Stimulated activated CD4-positive, alpha-beta T cell treated with anti-CD3 and anti-CD28 coated beads, TNF-alpha, amount 100 ng/mL, for 1 hour (primary cell): ENCODE measurements around the gene NME3.

ENCODE experiments used
- DNase-seq, 3 donors: peaks; one replicate each; pipeline ENCODE4 v3.0.0-alpha.2; 2020; ENCODE audit warnings: low read depth in 3 of 3, low spot score in 1 of 3

Gene NME3

DNA sequence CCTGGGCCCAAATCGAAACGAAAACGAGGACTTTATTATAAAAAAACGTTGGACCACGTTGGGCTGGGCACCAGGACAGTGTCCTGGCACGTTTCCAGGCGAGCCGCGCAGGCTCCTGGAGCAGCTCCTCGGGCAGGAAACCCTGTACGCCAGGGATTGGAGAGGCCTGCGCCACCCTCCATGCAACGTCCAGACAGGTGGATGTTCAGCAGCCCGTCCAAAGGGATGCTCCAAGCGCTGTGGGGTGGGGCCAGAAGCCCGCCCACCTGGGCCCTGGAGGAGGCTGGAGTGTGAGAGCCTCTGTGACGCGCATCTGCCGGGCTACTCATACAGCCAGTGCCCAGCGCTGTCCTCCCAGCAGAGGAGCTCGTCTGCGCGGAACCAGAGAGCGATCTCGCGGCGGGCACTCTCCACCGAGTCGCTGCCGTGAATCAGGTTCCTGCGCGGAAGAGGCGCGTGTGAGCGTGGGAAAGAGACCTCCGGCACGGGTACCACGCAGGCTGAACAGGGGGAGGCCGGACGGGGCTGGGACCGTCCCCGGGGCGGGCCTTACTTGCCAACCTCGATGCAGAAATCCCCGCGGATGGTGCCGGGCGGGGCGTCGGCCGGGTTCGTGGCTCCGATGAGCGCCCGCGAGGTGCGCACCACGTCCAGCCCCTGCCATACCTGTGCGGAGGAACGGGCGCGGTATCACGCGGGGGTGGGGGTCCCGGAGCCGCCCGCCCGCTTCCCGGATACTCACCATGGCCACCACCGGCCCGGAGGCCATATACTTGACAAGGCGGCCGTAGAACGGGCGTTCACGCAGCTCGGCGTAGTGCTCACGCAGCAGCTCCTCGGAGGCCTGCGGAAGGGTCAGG is 785 bp downstream of the NME3 start:
- peak in 1 of 3 donors; percentile 55 for DNase-seq

DNA sequence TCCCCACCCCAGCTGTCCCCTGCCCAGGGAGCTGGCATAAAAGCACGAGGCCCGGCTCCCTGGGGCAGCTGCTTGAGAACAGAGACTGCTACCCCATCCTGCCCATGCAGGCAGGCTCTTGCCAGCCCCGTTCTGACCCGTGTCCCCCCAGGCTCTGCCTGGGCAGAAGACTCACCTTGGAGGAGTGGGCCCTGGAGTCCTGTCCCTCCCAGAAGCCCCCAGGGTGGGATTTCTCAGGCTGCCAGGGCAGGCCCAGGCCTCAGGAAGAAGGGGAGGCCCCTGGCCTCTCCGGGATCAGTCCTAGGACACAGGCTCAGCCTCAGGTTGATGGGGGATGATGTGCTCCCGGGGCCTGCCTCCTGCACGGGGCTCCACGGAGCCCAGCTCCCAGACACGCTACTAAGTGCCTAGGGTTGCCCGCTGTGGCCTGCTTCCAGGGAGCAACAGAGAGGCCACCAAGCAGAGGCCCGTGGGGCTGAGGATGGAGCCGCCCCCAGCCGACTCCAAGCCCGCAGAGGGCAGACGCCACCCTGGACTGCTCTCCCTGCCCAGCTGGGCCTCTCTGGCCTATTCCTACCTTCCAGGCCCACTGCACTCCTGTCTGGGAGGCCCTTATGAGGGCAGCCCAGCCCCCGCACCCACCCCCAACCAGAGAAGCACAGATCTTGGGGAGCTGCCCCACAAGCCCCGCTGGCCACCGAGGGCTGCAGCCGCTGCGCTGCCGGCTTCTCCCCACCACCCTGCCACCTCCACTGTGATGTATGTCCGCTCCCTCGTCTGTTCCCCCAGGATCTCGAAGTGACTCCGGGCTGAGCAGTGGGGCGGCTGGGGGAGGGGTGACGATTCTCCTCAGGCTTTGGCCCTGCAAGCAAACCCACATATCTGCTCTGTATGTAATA is 1.7 kb downstream of the NME3 start:
- DNase-seq: no peak

DNA sequence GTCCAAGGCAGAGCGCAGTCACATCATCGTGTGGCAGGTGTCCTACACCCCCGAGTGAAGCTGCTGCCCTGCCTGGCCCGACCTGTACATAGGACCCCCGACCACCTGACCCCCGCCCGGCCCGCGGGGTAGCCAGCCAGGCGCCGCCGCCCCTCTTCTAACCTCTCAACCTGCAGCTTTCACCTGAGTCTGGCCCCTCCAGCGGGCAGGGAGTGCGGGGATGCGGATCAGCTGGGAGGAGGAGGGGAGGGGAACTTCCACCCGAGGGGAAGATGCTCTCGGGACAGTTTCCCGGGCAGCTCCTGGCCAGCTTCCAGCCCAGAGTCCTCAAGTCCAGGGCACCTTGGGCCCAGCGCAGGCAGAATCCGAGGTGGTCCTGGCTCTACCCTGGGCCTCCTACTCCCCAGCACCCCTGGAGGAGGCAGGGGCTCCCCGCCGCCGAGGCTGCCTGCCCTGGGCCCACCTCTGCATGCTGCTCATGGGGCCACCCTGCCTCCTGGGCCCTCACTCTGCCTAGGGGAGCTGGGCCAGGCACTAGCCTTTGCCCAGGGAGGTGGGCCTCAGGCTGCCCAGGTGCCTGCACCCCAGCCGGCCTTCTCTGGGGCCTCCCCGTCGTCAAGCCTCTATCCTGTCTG is 2.5 kb downstream of the NME3 start:
- no peak for DNase-seq

DNA sequence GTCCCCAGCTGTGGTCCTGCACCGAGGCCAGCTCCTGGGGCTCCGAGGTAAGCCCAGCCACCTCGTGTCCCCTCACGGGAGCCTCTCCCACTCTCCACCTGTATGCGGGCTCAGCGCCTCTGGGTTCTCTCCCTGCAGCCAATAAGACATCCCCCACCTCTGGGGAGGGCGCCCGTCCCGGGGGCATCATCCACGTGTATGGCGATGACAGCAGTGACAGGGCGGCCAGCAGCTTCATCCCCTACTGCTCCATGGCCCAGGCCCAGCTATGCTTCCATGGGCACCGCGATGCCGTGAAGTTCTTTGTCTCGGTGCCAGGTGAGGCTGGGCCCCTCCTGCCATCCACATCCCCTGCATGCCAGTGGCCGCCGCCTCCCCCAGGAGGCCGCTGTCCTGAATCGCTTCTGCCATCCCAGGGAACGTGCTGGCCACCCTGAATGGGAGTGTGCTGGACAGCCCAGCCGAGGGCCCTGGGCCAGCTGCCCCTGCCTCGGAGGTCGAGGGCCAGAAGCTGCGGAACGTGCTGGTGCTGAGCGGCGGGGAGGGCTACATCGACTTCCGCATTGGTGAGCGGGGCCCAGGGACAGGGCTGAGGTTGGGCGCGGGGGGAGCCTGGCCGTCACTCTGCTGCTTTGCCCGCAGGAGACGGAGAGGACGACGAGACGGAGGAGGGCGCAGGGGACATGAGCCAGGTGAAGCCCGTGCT is 3.1 kb downstream of the NME3 start:
- DNase-seq: no peak

DNA sequence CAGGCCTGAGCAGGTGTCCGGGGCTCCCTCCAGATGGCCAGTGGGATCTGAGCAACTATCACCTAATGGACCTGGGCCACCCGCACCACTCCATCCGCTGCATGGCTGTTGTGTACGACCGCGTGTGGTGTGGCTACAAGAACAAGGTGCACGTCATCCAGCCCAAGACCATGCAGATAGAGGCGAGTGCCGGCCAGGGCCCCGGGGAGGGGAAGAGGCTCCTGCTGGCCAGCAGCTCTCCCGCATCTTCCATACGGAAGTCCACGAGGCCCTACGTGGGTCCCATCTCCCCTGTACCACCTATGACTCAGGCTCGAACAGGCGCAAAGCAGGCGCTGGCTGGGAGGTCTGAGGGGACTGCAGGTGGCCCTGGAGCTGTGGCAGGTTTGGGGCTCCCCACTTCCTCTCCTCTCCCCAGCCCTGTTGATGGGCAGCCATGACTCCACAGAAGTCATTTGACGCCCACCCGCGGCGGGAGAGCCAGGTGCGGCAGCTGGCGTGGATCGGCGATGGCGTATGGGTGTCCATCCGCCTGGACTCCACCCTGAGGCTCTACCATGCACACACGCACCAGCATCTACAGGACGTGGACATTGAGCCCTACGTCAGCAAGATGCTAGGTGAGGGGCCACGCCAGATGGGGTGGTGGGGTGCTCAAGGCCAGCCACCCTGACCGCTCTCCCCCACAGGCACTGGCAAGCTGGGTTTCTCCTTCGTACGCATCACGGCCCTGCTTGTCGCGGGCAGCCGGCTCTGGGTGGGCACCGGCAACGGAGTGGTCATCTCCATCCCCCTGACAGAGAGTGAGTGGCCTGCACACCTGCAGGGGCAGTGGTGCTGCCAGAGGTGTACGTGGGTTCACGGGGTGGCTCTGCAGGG is 4.0 kb downstream of the NME3 start:
- DNase-seq: no peak

DNA sequence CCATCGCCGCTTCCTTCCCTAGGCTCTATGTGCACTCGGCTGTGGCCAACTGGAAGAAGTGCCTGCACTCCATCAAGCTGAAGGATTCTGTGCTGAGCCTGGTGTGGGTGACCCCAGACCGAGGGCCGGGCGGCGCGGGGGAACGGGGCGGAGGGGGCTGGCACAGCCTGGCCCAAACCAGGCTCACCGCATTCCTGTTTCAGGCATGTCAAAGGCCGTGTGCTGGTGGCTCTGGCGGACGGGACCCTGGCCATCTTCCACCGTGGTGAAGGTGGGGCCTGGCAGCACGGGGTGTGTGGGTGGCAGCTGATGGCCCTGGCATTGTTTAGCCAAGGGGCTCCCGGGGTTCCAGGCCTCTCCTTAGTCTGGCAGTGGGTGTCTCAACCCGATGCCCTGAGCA is 4.6 kb downstream of the NME3 start:
- DNase-seq: no peak

DNA sequence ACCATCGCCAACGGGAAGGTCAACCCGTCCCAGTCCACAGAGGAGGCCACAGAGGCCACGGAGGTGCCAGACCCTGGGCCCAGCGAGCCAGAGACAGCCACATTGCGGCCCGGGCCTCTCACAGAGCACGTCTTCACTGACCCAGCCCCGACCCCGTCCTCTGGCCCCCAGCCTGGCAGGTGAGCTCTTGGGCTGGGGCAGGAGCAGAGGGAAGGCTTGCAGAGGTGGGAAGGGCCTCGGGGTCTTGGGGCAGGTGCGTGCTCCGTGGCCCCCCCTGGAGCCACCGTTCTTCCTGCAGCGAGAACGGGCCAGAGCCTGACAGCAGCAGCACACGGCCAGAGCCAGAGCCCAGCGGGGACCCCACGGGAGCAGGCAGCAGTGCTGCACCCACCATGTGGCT is 5.1 kb downstream of the NME3 start:
- no peak for DNase-seq

DNA sequence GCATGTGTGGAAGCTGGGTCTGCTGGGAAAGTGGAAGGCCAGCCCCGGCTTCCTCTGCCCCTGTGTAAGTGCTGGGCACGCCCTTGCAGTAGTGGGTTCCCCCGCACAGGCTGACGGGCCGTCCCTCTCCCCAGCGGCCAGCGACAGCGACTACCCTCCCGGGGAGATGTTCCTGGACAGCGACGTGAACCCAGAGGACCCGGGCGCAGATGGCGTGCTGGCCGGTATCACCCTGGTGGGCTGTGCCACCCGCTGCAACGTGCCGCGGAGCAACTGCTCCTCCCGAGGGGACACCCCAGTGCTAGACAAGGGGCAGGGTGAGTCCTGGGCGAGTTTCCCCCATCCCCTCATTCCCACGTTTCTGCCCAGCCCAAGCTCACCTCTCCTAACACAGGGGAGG is 5.5 kb downstream of the NME3 start:
- DNase-seq: no peak

DNA sequence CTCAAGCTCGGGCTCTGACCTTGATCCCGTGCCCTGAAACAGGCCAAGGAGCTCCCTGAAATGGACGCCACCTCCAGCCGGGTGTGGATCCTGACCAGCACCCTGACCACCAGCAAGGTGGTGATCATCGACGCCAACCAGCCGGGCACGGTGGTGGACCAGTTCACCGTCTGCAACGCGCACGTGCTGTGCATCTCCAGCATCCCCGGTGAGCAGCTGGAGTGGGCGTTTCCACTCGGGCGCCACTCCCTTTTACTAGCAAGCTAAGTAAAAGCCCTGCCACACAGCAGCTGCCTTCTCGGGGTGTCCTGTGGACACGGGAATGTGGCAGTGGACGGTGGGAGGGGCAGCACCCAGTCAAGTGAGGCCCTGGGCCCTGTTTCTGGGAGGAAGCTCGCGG is 6.4 kb downstream of the NME3 start:
- no peak for DNase-seq

DNA sequence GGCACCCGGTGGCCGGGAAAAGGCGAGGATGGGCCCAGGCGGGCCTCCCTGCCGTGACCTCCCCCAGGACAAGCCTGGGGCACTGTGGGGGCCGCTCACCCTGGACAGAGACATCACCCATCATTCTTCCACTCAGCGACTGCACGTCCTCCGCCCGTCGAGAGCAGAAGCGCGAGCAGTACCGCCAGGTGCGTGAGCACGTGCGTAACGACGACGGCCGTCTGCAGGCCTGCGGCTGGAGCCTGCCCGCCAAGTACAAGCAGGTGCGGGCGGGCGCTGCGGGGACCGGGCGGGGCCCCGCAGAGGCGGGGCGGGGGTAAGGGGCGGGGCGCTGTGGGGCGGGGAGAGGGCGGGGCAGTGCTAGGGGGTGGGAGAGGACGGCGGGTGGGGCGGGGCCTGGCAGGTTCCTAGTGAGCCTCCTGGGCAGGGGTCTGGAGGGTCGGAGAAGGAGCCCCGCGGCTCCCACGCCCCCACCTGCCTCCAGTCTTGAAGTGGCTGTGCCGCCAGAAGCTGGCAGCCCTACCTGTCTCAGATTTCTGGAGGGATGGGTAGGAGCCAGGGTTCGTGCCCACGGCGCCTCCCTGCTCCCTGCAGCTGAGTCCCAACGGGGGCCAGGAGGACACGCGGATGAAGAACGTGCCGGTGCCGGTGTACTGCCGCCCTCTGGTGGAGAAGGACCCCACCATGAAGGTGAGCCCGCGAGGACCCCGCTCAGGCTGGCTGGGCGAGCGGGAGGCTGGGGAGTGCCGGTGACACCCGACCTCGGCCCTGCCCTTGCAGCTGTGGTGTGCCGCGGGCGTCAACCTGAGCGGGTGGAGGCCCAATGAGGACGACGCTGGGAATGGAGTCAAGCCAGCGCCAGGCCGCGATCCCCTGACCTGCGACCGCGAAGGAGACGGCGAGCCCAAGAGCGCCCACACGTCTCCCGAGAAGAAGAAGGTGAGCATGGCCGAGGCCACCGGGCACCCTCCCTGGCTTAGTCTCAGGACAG is 7.5 kb downstream of the NME3 start:
- no peak for DNase-seq

DNA sequence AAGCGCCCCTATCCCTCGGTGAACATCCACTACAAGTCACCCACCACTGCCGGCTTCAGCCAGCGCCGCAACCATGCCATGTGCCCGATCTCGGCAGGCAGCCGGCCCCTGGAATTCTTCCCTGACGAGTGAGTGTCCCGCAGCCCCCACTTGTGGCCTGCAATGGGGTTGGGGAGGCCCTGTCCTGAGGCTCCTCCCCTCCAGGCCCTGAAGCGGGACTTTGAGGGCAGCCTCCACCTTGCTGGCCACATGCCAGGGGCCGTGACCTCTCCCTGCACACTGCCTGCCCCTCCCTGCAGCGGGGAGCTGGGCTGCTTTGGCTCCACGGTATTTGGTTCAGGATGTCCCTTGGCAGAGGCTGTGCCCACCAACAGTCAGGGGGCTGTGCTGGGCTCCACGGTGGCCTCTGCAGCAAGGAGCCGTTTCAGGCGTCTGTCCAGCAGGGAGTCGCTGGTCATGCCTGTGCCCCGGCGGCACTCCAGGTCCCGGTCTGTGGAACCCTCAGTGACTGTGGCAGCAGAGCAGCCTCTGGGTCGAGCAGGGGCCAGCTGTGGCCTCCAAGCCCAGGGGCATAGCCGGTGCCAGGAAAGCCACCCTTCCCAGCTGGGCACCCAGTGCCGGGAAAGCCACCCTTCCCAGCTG is 8.3 kb downstream of the NME3 start:
- no peak for DNase-seq

DNA sequence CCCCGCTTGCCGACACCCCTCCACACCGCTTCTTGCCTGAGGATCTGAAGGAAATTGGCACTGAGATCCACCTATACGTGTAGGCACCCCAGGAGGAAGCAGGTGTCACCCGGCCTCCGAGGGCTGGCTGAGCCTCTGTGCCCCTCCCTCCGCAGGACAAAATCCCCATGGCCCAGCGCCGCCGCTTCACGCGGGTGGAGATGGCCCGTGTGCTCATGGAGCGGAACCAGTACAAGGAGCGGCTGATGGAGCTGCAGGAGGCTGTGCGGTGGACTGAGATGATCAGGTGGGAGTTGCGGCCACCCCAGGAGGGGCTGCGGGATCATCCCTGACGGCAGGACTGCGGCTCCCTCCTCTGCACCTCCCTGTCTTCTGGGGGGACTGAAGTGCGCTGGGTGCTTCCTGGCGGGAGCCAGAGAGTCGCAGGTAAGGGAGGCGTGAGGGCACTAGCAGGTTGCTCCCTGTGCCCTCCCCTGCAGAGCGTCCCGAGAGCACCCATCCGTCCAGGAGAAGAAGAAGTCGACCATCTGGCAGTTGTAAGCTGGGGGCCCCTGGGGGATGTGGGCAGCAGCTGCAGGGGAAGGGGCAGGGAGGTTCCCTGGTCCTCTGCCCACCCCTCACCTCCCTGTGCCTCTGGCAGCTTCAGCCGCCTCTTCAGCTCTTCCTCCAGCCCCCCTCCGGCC is 9.0 kb downstream of the NME3 start:
- no peak for DNase-seq

DNA sequence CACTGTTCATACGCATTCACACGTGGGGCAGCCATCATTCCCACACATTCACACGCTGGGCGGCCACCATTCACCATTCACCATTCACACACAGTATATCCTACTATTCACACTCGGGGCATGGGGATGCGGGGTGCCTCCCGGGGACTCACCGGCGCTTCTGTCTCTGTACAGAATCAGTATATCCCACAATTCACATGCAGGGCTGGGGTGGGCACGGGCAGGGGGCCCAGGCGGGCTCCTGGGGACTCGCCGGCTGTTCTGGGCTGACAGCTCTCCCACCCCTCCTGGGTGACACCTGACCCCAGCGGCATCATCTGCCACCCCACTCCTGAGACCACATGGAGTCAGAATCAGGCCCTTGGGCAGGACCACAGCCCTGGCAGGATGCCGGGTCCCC is 9.6 kb downstream of the NME3 start:
- DNase-seq: no peak

DNA sequence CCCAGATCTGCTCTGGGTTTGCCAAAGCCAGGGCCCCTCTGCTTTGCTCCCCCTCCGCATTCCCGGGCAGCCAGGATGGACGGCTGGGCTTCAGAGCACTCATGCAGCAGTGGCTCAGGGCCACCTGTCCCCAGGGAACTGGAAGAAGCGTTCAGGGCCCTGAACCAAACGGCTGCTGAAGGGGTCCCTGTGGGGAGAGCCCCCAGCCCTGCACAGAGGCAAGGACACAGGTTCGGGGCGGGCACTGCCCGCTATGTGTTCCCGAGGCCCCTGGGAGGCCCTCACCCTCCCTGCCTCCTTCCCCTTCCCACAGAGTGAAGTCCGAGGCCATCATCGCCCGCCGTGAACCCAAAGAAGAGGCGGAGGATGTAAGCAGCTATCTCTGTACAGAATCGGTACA is 10.4 kb downstream of the NME3 start:
- no peak for DNase-seq

DNA sequence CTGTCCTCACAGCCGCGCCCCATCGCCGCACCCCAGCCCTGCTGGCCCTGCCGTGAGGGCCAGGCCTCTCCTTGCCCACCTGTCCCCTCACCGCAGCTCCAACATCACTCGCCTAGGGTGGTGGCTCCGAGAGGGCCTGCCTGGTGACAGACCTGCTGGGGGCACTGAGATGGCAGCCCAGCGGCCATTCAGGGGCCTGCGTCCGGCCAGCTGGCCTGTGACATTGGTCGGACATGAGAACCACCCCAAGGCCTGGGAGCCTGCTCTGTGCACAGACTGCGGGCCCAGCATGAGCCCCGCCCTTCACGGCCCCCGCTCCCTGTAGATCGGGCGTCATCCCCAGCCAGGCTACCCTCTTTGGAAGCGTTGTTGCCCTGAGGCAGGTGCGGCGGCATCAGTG is 11.8 kb downstream of the NME3 start:
- no peak for DNase-seq

DNA sequence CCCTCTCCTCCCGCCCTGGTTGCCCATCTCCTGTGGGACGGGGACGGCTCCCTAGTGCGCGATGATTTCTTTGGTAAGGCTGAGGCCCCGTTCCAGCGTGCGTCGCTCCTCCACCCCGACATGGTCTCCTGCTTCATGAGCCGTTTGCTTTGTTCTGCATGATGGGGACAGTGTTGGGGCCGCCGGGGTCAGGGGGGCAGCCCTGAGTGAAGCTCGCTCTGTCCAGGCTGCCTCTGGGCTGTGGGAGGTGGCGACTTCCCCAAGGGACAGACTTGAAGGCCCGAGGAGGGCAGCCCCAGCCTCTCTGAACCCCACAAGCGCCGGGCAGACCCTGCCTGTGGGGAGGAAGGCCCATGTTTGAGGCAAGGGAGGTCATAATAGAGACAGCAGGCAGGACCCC is 12.4 kb downstream of the NME3 start:
- no peak for DNase-seq

DNA sequence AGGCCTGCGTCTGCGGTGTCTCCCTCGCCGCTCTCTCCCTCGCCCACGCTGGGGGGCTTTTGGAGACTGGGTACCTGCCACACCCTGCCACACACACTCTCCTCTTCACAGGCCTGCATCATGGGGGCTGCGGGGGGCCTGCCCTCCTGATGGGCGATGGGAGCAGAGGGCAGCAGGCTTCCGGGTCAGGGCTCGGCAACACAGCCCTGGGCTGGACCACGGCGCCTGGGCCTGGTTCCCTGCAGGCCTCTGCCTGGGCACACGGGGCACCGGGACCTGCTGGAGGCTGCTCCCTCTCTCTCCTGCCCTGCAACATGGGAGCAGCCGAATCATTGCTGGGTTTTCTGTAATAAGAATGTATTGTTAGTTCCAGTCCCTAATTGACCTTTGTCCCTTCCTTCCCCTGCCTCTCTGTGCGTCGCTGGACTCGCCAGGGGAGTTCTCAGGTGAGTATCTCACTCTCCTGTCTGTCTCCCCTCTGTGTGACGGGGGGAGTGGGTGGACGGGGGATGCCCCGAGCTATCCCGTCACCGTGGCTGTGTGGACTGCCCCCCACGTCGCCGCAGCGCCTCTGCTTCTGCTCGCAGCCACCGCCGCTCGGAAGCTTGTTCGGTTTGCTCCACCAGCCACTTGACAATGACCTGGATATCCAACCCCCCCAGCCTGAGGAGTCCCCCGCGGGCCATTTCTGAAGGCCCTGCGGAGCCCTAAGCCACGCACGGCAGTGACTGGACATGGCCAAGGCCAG is 13.5 kb downstream of the NME3 start:
- no peak for DNase-seq
